HG03521 (cell line): ENCODE data around the gene RSPH3.

Source experiments
- ATAC-seq: cut with Tn5 transposase; IDR thresholded peaks from one replicate; pipeline ENCODE4 v1.9.1; 2021; ENCODE audit warnings: mild to moderate bottlenecking, moderate library complexity; ENCODE audit not compliant: unreplicated experiment

The RSPH3 gene

DNA sequence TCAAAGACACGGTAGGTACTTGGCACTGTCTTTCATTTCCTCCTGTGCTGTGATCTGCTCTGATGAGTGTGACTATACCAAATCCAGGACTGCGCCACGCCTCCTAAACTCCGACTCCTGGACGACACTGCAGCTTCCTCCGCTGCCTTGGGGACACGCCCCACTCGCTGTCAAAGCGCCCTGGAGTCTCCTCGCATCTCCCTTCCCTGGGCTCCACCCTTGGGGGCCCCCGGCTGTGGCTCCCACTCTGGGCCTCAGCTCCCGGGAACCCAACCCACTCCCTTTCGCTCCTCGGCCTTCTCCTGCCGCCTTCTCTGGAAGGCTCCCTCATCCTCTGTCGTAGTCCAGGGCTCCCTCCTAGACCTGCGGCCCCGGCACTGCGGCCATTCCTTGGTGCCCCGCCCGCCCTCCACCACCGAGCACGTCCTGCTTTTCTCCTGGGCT lies 61.2 kb downstream of the RSPH3 start:
- no peak for ATAC-seq

- ATAC-seq: no peak
Measured at GRCh38 chr6:158938220-158938619, 61.8 kb downstream of the RSPH3 start.

GRCh38 chr6:158934157-158934556 lies 65.8 kb downstream of the RSPH3 start:
- no peak for ATAC-seq

- ATAC-seq: no peak
Measured at GRCh38 chr6:158933079-158933595, 66.9 kb downstream of the RSPH3 start.

GRCh38 chr6:158928068-158928467 lies 71.9 kb downstream of the RSPH3 start:
- ATAC-seq: no peak

GRCh38 chr6:158926414-158926813 lies 73.6 kb downstream of the RSPH3 start:
- ATAC-seq: no peak

DNA sequence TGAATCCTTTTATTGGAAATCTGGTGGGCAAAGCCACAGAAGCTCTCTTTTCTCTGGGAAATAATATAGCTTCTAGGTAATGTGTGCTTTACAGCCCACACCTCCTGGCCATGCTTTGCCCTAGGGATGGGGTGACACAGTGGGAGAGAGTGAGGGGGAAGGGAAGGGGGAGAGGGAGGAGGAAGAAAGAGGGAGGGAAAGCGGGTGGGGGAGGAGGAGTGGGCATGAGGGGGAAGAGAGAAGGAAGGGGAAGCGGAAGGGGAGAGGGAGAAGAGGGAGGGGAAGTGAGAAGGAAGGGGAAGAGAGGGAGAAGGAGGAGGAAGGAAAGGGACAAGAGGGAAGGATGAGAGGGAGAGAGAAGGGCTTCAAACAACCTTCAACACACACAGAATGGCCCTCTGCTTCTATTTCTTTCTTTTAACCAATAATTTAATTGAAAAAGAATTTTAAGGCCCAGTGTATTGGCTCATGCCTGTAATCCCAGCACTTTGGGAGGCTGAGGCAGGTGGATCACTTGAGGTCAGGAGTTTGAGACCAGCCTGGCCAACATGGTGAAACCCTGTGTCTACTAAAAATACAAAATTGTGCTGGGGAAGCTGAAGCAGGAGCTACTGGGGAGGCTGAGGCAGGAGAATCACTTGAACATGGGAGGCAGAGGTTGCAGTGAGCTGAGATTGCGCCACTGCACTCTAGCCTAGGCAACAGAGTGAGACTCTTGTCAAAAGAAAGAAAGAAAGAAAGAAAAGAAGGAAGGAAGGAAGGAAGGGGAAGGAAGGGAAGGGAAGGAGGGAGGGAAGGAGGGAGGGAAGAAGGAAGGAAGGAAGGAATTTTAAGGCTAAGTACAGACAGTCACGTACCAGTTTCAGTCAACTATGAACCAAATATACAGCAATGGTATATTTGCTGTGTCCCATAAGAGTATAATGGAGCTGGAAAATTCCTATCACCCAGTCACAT lies 75.2 kb downstream of the RSPH3 start:
- ATAC-seq: no peak

DNA sequence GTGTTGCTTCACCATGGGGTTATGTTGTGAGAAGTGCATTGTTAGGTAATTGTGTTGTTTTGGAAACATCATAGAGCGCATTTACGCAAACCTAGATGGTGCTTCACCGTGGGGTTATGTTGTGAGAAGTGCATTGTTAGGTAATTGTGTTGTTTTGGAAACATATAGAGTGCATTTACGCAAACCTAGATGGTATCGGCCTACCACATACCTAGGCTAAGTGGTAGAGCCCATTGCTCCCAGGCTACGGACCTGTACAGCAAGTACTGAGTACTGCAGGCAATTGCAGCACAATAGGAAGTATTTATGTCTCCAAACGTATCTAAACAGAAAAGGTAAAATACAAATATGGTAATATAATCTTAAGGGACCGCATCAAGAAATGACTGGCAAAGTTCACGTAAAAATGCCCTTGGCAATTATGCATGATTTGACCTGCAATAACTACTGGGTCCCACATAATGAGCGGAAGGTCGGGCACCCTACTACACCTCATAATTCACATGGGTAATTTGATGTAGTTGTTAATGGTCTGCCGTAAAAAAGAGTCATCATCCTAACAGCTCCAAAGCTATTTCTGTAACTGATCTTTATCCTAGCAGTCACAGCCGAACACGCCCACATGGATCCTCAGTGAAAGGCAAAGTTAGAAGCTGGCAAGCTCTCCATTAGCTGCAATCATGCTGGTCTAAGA lies 76.0 kb downstream of the RSPH3 start:
- no peak for ATAC-seq
